ENCODE measurements around the gene POLD1. TPM values are rescaled to one million over a fixed set of nuclear protein-coding genes. Genes with fewer than 3 reads are reported as not detected.
"Not testable (repeated sequence)": the region's sequence is repeated elsewhere in the genome, so short reads cannot be mapped to it uniquely, and the experiment has no call there.

The POLD1 gene
- total RNA-seq, 1 donor from 2014 or later, result 7.8 TPM

DNA sequence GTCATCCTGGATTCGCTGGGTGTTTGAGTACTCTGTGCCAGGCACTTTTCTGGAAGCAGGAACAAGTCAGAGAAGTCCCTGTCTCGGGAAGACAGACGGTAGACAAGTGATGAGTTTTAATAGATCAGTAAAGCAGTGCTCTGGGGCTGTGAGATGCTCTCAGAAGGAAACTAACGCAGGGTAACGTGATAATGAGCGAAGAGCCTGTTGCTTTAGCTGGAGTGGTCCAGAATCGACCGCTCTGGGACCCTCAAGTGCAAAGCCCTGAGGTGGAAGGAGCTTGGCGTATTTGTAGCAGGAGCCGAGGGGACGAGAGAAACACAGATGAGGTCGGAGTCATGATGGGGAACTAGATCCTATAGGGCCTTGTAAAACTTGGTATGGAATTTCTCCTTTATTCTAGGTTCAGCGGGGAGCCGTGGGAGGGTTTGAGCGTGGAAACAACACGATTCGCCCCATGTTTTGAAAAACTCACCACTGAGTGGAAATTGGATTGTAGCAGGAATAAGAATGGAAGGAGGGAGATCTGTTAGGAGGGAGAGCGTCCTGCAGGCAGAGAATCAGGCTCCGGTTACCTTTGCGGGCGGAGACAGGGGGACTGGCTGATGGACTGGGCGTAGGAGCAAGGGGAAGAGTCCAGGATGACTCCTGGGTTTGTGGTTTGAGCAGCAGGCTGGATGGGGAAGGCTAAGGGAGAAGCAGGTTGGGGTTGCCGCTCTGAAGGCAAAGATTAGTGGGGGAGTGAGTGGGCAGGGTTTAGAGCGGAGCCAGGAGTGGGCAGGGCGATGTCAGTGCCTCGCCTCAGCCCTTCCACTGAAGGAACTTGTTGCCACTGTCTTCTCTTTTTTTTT lies 763 bp downstream of the POLD1 start:
- no peak for ATAC-seq (ENCODE audit: poor library complexity)
- DNase-seq, result no peak
- intact Hi-C loops (cut with DNase I), result no loop called here

DNA sequence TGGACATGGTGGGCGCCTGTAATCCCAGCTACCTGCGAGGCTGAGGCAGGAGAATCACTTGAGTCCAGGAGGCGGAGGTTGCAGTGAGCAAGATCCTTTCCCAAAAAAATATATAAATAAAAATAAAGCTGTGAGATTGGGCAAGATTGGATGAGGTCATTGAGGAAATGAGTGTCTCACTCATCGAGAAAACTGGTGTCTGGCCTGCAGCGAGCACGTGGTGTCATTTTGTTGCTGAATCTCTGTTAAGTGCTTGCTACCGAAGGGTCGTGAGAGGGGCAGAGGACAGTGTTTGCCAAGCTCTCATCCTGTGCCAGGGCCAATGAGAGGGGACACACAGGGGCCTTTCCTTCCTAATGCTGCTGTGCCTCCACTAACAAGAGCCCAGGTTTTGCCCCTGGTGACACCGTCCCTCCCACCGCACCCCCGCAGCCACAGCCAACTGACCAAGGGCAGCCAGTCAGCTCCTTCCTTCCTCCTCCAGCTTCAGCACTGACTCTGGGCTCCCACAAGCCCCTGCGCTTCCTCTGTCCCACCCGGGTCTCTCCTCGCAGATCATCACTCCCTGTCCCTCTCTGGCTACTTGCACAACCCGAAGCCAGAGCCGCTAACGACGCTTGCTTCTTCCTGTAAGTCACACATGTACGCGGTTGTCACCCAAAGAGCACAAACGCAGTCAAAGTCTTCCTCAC lies 3.2 kb downstream of the POLD1 start:
- no peak for ATAC-seq (ENCODE audit: poor library complexity)
- intact Hi-C loops (cut with DNase I), result no loop called here
- no peak for DNase-seq

DNA sequence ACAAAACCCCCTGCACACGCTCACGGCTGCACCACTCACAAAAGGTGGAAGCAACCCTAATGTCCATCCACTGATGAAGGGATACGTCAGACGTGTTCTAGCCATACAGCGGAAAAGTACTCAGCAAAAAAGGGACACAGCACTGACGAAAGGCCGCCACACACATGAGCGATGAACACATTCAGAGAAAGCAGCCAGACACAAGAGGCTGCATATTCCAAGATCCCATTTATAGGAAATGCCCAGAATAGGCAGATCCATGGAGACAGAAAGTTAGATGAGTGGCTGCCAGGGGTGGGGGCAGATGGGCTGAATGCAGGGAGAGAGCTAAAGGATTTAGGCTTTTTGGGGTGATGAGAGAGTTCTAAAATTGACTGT lies 3.7 kb downstream of the POLD1 start:
- intact Hi-C loops (cut with DNase I), result no loop called here
- ATAC-seq (ENCODE audit: poor library complexity), result no peak
- DNase-seq, result no peak

DNA sequence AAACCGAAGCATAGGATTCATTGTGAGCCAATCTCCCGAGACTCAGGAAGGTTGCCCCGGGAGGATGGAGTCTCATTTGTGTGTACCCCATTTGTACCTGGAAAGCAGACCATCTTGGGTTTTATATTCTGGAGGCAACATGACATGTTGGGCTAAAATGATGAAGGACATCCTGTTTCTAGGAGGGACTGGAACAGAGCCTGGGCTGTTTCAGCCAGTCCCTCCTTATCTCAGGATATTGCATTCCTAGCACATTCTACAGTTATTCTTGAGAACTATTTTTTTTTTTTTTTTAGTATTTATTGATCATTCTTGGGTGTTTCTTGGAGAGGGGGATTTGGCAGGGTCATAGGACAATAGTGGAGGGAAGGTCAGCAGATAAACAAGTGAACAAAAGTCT lies 6.1 kb downstream of the POLD1 start:
- DNase-seq; ATAC-seq (ENCODE audit: poor library complexity); intact Hi-C loops (cut with DNase I): not testable (repeated sequence)

DNA sequence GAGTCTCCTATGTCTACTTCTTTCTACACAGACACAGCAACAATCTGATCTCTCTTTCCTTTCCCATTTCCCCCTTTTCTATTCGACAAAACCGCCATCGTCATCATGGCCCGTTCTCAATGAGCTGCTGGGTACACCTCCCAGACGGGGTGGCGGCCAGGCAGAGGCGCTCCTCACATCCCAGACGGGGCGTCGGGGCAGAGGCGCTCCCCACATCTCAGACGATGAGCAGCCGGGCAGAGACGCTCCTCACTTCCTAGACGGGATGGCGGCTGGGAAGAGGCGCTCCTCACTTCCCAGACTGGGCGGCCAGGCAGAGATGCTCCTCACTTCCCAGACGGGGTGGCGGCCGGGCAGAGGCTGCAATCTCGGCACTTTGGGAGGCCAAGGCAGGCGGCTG lies 6.8 kb downstream of the POLD1 start:
- DNase-seq; intact Hi-C loops (cut with DNase I); ATAC-seq (ENCODE audit: poor library complexity): not testable (repeated sequence)

DNA sequence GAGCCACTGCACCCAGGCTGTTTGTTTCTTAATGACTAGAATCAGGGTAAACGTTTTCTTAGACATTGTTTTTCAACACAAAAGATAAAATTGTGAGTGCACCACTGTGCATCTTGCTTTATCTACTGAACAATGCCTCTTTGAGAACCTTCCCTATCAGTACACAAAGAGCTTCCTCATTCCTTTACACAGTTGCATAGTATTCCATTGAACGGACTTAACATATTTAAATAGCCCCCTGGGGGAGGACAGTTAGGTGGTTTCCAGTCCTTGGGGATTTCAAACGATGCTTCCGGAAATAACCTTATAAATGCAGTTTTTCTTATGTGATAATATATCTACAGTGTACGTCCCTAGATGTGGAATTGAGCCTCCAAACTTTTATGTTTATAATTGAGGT lies 8.6 kb downstream of the POLD1 start:
- no peak for DNase-seq
- no peak for ATAC-seq (ENCODE audit: poor library complexity)
- intact Hi-C loops (cut with DNase I), result no loop called here

DNA sequence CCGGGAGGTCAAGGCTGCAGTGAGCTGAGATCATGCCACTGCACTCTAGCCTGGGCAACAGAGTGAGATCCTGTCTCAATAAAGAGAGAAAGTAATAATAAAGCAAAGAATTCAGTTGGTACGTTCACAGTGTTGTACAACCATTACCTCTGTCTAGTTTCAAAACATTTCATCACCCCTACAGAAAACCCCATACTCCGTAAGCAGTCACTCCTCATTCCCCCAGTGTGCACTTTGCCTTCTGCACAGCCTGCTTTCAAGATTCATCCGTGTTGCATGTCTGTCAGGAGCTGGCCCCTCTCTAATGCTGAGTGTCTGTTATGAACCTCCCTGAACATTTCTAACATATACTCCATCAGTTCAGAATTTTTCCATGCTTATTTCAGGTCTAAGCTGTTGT lies 9.4 kb downstream of the POLD1 start:
- no peak for DNase-seq
- ATAC-seq (ENCODE audit: poor library complexity), result no peak
- intact Hi-C loops (cut with DNase I), result no loop called here

DNA sequence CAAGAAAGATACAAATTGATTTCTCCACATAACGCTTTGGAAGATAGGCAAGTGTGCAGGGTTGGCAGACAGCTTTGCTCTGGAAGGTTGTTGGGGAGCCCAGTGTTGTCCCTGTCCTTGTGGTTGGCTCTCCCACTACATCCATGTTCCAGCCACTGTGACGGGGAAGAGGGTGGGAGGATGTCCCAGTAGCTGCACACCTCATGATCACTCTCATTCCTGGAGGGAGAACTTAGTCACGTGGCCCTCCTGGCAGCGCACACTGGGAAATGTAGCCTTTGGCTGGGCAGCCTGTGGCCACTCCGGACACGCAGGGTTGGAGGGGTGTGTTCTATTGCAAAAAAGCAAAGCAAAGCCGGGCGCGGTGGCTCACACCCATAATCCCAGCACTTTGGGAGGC lies 9.9 kb downstream of the POLD1 start:
- ATAC-seq (ENCODE audit: poor library complexity) (no peak), DNase-seq (no peak)
- intact Hi-C loops (cut with DNase I), result no loop called here

DNA sequence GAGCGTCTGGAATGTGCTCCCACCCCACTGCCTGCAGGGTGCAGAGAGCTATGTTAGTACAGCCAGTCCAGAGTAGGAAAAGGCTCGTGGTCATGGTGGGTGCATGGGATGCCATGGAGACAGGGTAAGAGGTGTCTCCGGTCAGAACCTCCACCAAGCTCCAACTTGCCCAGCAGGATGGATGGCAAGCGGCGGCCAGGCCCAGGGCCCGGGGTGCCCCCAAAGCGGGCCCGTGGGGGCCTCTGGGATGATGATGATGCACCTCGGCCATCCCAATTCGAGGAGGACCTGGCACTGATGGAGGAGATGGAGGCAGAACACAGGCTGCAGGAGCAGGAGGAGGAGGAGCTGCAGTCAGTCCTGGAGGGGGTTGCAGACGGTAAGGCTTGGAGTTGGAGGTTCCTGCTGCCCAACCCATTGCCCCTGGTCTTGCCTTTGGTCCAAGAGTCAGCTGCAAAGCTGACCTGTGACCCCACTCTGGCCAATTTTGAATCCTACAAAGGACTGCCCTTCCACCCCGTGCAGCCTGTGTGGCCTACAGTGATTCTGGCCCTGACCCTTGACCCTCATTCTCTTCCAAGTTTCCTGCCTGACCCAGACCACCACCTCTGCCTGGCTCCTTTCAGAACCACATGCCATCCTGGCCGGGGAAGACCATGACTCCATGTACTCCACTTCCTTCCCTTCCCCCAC lies 14.7 kb downstream of the POLD1 start:
- DNase-seq (no peak), ATAC-seq (ENCODE audit: poor library complexity) (no peak)
- intact Hi-C loops (cut with DNase I), result no loop called here

DNA sequence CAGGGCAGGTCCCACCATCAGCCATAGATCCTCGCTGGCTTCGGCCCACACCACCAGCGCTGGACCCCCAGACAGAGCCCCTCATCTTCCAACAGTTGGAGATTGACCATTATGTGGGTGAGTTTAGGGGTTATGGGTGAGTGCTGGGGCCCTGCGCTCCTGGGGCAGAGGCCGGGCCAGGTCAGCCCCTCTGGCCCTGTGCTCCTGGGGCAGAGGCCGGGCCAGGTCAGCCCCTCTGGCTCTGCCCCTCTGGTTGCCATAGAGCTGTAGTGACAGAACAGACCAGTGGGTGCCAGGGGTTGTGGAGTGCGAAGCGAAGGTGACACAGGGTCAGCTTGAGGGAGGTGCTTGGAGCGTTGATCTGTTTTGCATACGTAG lies 15.2 kb downstream of the POLD1 start:
- DNase-seq, result no peak
- ATAC-seq (ENCODE audit: poor library complexity), result no peak
- intact Hi-C loops (cut with DNase I), result no loop called here

DNA sequence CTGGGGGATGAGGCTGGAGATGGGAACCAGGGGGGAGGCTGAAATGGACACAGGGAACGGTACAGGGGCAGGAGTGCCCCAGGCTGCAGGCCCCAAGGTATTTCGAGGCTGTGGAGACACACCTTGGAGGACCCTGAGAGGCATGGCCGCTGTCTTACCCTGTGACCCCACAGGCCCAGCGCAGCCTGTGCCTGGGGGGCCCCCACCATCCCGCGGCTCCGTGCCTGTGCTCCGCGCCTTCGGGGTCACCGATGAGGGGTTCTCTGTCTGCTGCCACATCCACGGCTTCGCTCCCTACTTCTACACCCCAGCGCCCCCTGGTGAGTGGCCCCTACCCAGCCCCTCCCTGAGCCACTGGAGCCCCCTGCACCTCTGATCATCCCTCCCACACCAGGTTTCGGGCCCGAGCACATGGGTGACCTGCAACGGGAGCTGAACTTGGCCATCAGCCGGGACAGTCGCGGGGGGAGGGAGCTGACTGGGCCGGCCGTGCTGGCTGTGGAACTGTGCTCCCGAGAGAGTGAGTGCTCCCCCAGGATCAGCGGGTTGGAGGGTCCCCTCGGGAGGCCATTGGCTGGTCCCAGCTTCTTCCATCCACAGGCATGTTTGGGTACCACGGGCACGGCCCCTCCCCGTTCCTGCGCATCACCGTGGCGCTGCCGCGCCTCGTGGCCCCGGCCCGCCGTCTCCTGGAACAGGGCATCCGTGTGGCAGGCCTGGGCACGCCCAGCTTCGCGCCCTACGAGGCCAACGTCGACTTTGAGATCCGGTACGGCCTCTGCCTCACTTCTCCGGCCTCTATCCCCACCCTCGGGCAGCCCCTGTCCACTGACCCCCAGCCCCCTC lies 17.7 kb downstream of the POLD1 start:
- intact Hi-C loops (cut with DNase I), result no loop called here
- DNase-seq (no peak), ATAC-seq (ENCODE audit: poor library complexity) (no peak)

DNA sequence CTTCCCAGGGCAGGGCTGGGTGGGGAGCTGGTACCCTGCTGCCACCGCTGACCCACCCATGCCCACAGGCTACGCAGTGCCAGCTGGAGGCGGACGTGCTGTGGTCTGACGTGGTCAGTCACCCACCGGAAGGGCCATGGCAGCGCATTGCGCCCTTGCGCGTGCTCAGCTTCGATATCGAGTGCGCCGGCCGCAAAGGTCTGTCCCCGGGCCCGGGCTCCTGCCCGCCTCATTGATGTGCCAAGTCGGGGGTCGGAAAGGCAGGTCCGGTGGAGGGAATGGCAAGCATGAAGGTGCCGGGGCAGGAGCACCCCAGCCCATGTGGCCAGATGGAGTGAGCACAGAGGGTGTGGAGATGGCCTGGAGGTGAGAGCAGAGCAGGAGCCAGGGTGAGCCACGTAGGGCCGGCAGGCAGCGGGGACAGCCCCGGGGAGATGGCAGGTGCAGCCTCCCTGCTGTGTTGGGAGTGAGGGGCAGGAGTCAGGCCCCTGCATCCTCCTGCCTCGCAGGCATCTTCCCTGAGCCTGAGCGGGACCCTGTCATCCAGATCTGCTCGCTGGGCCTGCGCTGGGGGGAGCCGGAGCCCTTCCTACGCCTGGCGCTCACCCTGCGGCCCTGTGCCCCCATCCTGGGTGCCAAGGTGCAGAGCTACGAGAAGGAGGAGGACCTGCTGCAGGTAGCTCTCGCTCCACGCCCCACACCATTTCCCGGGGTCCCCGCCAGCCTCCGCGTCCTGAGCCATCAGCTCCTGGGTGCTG lies 18.6 kb downstream of the POLD1 start:
- intact Hi-C loops (cut with DNase I), result no loop called here
- ATAC-seq (ENCODE audit: poor library complexity), result no peak
- DNase-seq, result no peak

DNA sequence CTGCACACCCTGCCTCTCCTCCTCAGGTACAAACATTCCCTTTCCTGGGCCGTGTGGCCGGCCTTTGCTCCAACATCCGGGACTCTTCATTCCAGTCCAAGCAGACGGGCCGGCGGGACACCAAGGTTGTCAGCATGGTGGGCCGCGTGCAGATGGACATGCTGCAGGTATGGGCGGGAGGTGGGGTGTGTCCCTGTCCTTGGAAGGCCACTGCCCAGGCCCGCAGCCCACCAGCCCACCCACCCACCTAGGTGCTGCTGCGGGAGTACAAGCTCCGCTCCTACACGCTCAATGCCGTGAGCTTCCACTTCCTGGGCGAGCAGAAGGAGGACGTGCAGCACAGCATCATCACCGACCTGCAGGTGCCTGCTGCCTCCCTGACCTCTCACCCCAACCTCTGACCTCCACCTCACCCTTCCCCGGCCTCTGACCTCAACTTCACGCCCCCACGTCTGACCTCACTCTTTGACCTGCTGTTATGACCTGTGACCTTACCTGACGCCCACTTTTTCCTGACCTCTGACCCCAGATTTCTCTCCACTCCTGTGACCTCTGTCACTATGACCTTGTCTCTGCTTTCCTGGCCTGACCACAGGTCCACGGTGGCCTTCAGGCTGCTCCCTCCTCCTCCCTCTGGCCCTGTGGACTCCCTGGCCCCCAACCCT lies 22.1 kb downstream of the POLD1 start:
- intact Hi-C loops (cut with DNase I), result no loop called here
- ATAC-seq (ENCODE audit: poor library complexity), result no peak
- DNase-seq, result no peak

DNA sequence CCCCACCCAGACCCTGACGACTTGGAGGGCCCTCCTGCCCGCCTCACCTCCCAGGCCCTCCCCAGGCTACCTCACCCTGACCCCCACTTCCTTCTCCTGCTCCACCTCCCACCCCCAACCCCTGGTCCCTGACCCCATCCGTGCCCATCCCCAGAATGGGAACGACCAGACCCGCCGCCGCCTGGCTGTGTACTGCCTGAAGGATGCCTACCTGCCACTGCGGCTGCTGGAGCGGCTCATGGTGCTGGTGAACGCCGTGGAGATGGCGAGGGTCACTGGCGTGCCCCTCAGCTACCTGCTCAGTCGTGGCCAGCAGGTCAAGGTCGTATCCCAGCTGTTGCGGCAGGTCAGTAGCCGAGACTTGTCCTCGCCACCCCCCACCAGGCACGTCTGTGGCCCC lies 22.7 kb downstream of the POLD1 start:
- intact Hi-C loops (cut with DNase I), result no loop called here
- ATAC-seq (ENCODE audit: poor library complexity), result no peak
- no peak for DNase-seq

DNA sequence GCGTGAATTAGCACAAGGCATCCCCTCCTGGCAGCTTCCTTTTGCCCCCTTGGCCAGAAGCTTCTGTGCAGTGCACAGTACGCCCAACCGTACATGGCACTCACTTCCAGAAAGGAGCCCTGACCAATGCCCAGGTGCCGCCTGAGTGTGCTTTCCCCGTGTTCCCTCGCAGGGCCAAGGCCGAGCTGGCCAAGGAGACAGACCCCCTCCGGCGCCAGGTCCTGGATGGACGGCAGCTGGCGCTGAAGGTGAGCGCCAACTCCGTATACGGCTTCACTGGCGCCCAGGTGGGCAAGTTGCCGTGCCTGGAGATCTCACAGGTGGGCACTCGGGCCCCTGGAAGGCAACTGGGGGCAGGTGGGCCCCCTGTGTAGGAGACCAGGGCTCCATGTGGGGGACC lies 25.2 kb downstream of the POLD1 start:
- intact Hi-C loops (cut with DNase I), result no loop called here
- ATAC-seq (ENCODE audit: poor library complexity) (no peak), DNase-seq (no peak)

DNA sequence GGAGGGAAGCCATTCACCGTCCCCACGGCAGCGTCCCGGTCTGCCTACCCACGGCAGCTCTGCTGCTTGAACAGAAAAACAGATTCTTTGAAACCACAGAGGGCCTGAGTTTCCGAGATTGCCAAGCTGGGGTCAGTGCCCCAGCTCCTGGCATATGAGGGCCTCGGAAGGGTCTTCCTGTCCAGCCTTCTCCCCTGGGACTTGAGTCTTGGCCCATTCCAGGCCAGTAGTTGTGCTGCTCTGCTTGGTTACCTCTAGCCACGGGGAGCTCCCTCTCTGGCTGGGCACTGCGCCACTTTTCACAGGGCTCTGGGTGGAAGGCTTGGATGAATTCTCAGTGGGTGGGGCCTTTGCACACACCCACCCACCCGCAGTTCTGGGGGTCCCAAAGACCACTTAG lies 26.0 kb downstream of the POLD1 start:
- ATAC-seq (ENCODE audit: poor library complexity), result no peak
- DNase-seq, result no peak
- intact Hi-C loops (cut with DNase I), result loop anchor here (5.0 kb wide), 1 partner anchor 43 kb away; the partner anchor contains the start of gene NAPSA

DNA sequence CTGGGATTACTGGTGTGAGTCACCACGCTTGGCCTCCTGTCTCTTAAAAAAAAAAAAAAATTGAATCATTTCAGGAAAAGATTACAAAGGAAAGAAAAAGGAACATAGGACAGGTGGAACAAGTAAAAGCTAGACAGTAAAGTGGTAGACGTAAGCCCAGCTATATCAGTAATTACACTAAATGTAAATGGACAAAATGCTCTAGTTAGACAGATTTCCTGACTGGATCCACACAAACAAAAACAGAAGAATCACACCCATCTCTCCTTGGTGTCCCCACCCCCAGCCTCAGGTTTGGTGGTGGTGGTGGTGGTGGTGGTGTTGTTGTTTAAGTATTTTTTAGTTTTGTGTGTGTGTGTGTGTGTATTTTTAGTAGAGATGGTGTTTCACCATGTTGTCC lies 28.3 kb downstream of the POLD1 start:
- ATAC-seq (ENCODE audit: poor library complexity), result no peak
- intact Hi-C loops (cut with DNase I), result loop anchor here (5.0 kb wide), 1 partner anchor 45 kb away; the partner anchor contains the start of gene NAPSA
- no peak for DNase-seq

DNA sequence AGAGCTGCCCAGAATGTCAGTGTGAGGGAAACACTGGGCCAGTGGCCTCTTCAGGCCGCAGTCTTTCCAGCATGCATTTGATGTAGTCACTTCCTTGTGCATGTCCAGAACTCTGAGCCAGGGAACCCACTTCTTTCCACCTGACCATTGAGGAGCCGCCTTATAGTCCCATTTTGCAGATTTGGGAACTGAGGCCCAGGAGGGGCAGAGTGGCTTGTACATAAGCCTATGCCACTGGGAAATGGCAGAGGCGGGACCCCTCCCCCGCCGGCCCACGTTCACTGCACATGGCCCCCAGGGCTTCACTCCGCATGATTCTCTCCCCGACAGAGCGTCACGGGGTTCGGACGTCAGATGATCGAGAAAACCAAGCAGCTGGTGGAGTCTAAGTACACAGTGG lies 28.9 kb downstream of the POLD1 start:
- intact Hi-C loops (cut with DNase I), result loop anchor here (5.0 kb wide), 1 partner anchor 46 kb away; the partner anchor contains the start of gene NAPSA
- DNase-seq (no peak), ATAC-seq (ENCODE audit: poor library complexity) (no peak)
